Measurements from ENCODE around the gene ETFA.

The ETFA gene

GRCh38 chr15:76221085-76221767 lies 90.0 kb downstream of the ETFA start:
- Histone ChIP-seq H3K27me3 (replicated peaks in 2 of 5; ENCODE audit: control insufficient read depth in 4 of 5, insufficient read depth in 5 of 5, low read length in 4 of 5) (no peaks in the 10 kb centered on the region), H3K4me3 (ENCODE audit: control insufficient read depth in 1 of 7, extremely low read depth in 1 of 7, insufficient read depth in 4 of 7, low read depth in 2 of 7, low read length in 6 of 7) (no peak overlapping the region), H3K4me1 (ENCODE audit: control extremely low read depth in 1 of 4, control insufficient read depth in 4 of 4, insufficient read depth in 4 of 4, low read length in 3 of 4) (no peaks in the 10 kb centered on the region), H3K9me3 (ENCODE audit: control extremely low read depth in 1 of 5, control insufficient read depth in 4 of 5, insufficient read depth in 2 of 5, low read depth in 1 of 5, low read length in 4 of 5) (peaks cover 0 to 6% (median 3%) of the 10 kb centered on the region in 5 experiments), H3K36me3 (ENCODE audit: control insufficient read depth in 4 of 4, insufficient read depth in 4 of 4, low read length in 3 of 4) (peaks cover 20 to 55% (median 36%) of the 10 kb centered on the region in 4 experiments), H3K27ac (ENCODE audit: insufficient read depth in 1 of 2, low read depth in 1 of 2, low read length in 2 of 2, poor library complexity in 1 of 2, severe bottlenecking in 2 of 2) (no peak overlapping the region)
- no peak for DNase-seq
- WGBS (ENCODE audit: insufficient coverage), result no CpG with 5 or more reads among the region's 1 CpG
- CTCF ChIA-PET, result interaction anchor here (0.7 kb wide), 1 partner anchor 13 kb away, joined by 4 read pairs; no protein-coding TSS in a partner anchor
- POLR2A ChIA-PET, result no interaction called here

GRCh38 chr15:76217882-76218217 lies 93.4 kb downstream of the ETFA start:
- ChIA-PET POLR2A (no interaction called here), CTCF (interaction anchor here (1.5 kb wide), 1 partner anchor 9 kb away, joined by 4 read pairs; no protein-coding TSS in a partner anchor)
- H3K4me1 ChIP-seq (ENCODE audit: control extremely low read depth in 1 of 4, control insufficient read depth in 4 of 4, insufficient read depth in 4 of 4, low read length in 3 of 4), result no peaks in the 10 kb centered on the region
- no CpG with 5 or more reads among the region's 5 CpGs for WGBS (ENCODE audit: insufficient coverage)
- H3K27me3 ChIP-seq (replicated peaks in 2 of 5; ENCODE audit: control insufficient read depth in 4 of 5, insufficient read depth in 5 of 5, low read length in 4 of 5), result no peaks in the 10 kb centered on the region
- DNase-seq, result no peak
- no peak overlapping the region for H3K27ac ChIP-seq (ENCODE audit: insufficient read depth in 1 of 2, low read depth in 1 of 2, low read length in 2 of 2, poor library complexity in 1 of 2, severe bottlenecking in 2 of 2)
- H3K36me3 ChIP-seq (ENCODE audit: control insufficient read depth in 4 of 4, insufficient read depth in 4 of 4, low read length in 3 of 4), result peaks cover 15 to 65% (median 43%) of the 10 kb centered on the region in 4 experiments
- H3K4me3 ChIP-seq (ENCODE audit: control insufficient read depth in 1 of 7, extremely low read depth in 1 of 7, insufficient read depth in 4 of 7, low read depth in 2 of 7, low read length in 6 of 7), result no peak overlapping the region
- H3K9me3 ChIP-seq (ENCODE audit: control extremely low read depth in 1 of 5, control insufficient read depth in 4 of 5, insufficient read depth in 2 of 5, low read depth in 1 of 5, low read length in 4 of 5), result peaks cover 0 to 6% (median 3%) of the 10 kb centered on the region in 5 experiments

GRCh38 chr15:76217029-76217881 lies 94.0 kb downstream of the ETFA start:
- Histone ChIP-seq H3K27me3 (replicated peaks in 2 of 5; ENCODE audit: control insufficient read depth in 4 of 5, insufficient read depth in 5 of 5, low read length in 4 of 5) (no peaks in the 10 kb centered on the region), H3K9me3 (ENCODE audit: control extremely low read depth in 1 of 5, control insufficient read depth in 4 of 5, insufficient read depth in 2 of 5, low read depth in 1 of 5, low read length in 4 of 5) (peaks cover 0 to 6% (median 3%) of the 10 kb centered on the region in 5 experiments), H3K36me3 (ENCODE audit: control insufficient read depth in 4 of 4, insufficient read depth in 4 of 4, low read length in 3 of 4) (peaks cover 18 to 64% (median 43%) of the 10 kb centered on the region in 4 experiments), H3K4me3 (ENCODE audit: control insufficient read depth in 1 of 7, extremely low read depth in 1 of 7, insufficient read depth in 4 of 7, low read depth in 2 of 7, low read length in 6 of 7) (no peak overlapping the region), H3K27ac (ENCODE audit: insufficient read depth in 1 of 2, low read depth in 1 of 2, low read length in 2 of 2, poor library complexity in 1 of 2, severe bottlenecking in 2 of 2) (no peak overlapping the region), H3K4me1 (ENCODE audit: control extremely low read depth in 1 of 4, control insufficient read depth in 4 of 4, insufficient read depth in 4 of 4, low read length in 3 of 4) (no peaks in the 10 kb centered on the region)
- no peak for DNase-seq
- ChIA-PET POLR2A (no interaction called here), CTCF (interaction anchor here (1.5 kb wide), 1 partner anchor 8 kb away, joined by 4 read pairs; no protein-coding TSS in a partner anchor)
- 99% methylated on average over 5 of the region's 7 CpGs for WGBS (ENCODE audit: insufficient coverage)

- H3K4me3 ChIP-seq (ENCODE audit: control insufficient read depth in 1 of 7, extremely low read depth in 1 of 7, insufficient read depth in 4 of 7, low read depth in 2 of 7, low read length in 6 of 7), result no peak overlapping the region
- H3K27me3 ChIP-seq (replicated peaks in 2 of 5; ENCODE audit: control insufficient read depth in 4 of 5, insufficient read depth in 5 of 5, low read length in 4 of 5), result no peaks in the 10 kb centered on the region
- no peak for DNase-seq
- POLR2A ChIA-PET, result no interaction called here
- no peak overlapping the region for H3K27ac ChIP-seq (ENCODE audit: insufficient read depth in 1 of 2, low read depth in 1 of 2, low read length in 2 of 2, poor library complexity in 1 of 2, severe bottlenecking in 2 of 2)
- H3K4me1 ChIP-seq (ENCODE audit: control extremely low read depth in 1 of 4, control insufficient read depth in 4 of 4, insufficient read depth in 4 of 4, low read length in 3 of 4), result no peaks in the 10 kb centered on the region
- H3K36me3 ChIP-seq (ENCODE audit: control insufficient read depth in 4 of 4, insufficient read depth in 4 of 4, low read length in 3 of 4), result peaks cover 13 to 70% (median 41%) of the 10 kb centered on the region in 4 experiments
- CTCF ChIA-PET, result no interaction called here
- H3K9me3 ChIP-seq (ENCODE audit: control extremely low read depth in 1 of 5, control insufficient read depth in 4 of 5, insufficient read depth in 2 of 5, low read depth in 1 of 5, low read length in 4 of 5), result peaks cover 0 to 6% (median 1%) of the 10 kb centered on the region in 5 experiments
- no CpG with 5 or more reads among the region's 1 CpG for WGBS (ENCODE audit: insufficient coverage)
These were observed 95.6 kb downstream of the ETFA start for GRCh38 chr15:76215634-76216033.

GRCh38 chr15:76209942-76210341 lies 101.3 kb downstream of the ETFA start:
- H3K27ac ChIP-seq (ENCODE audit: insufficient read depth in 1 of 2, low read depth in 1 of 2, low read length in 2 of 2, poor library complexity in 1 of 2, severe bottlenecking in 2 of 2), result no peak overlapping the region
- no peaks in the 10 kb centered on the region for H3K4me1 ChIP-seq (ENCODE audit: control extremely low read depth in 1 of 4, control insufficient read depth in 4 of 4, insufficient read depth in 4 of 4, low read length in 3 of 4)
- 100% methylated on average over 3 of the region's 3 CpGs for WGBS (ENCODE audit: insufficient coverage)
- POLR2A ChIA-PET, result no interaction called here
- no peak overlapping the region for H3K4me3 ChIP-seq (ENCODE audit: control insufficient read depth in 1 of 7, extremely low read depth in 1 of 7, insufficient read depth in 4 of 7, low read depth in 2 of 7, low read length in 6 of 7)
- H3K36me3 ChIP-seq (ENCODE audit: control insufficient read depth in 4 of 4, insufficient read depth in 4 of 4, low read length in 3 of 4), result peaks cover 10 to 85% (median 39%) of the 10 kb centered on the region in 4 experiments
- no peaks in the 10 kb centered on the region for H3K27me3 ChIP-seq (replicated peaks in 2 of 5; ENCODE audit: control insufficient read depth in 4 of 5, insufficient read depth in 5 of 5, low read length in 4 of 5)
- no peak for DNase-seq
- H3K9me3 ChIP-seq (ENCODE audit: control extremely low read depth in 1 of 5, control insufficient read depth in 4 of 5, insufficient read depth in 2 of 5, low read depth in 1 of 5, low read length in 4 of 5), result no peaks in the 10 kb centered on the region
- CTCF ChIA-PET, result interaction anchor here (0.8 kb wide), 1 partner anchor 17 kb away, joined by 3 read pairs; no protein-coding TSS in a partner anchor

- no peaks in the 10 kb centered on the region for H3K4me1 ChIP-seq (ENCODE audit: control extremely low read depth in 1 of 4, control insufficient read depth in 4 of 4, insufficient read depth in 4 of 4, low read length in 3 of 4)
- no peak overlapping the region for H3K4me3 ChIP-seq (ENCODE audit: control insufficient read depth in 1 of 7, extremely low read depth in 1 of 7, insufficient read depth in 4 of 7, low read depth in 2 of 7, low read length in 6 of 7)
- peaks cover 5 to 81% (median 37%) of the 10 kb centered on the region in 4 experiments for H3K36me3 ChIP-seq (ENCODE audit: control insufficient read depth in 4 of 4, insufficient read depth in 4 of 4, low read length in 3 of 4)
- WGBS (ENCODE audit: insufficient coverage), result 86% methylated on average over 1 of the region's 1 CpG
- no peak for DNase-seq
- no peaks in the 10 kb centered on the region for H3K9me3 ChIP-seq (ENCODE audit: control extremely low read depth in 1 of 5, control insufficient read depth in 4 of 5, insufficient read depth in 2 of 5, low read depth in 1 of 5, low read length in 4 of 5)
- H3K27me3 ChIP-seq (replicated peaks in 2 of 5; ENCODE audit: control insufficient read depth in 4 of 5, insufficient read depth in 5 of 5, low read length in 4 of 5), result no peaks in the 10 kb centered on the region
- ChIA-PET CTCF (interaction anchor here (0.6 to 0.8 kb wide), 3 partner anchors 8 to 16 kb away, joined by 3 to 4 read pairs (median 3); no protein-coding TSS in a partner anchor), POLR2A (no interaction called here)
- no peak overlapping the region for H3K27ac ChIP-seq (ENCODE audit: insufficient read depth in 1 of 2, low read depth in 1 of 2, low read length in 2 of 2, poor library complexity in 1 of 2, severe bottlenecking in 2 of 2)
These were observed 101.7 kb downstream of the ETFA start for GRCh38 chr15:76209523-76209922.

All from common myeloid progenitor, CD34-positive (primary cell).